GM20000 (cell line): Measurements from ENCODE around the gene POLR1A.

Experiments used
- DNase-seq: peaks from one replicate; pipeline ENCODE4 v3.0.0; 2012; ENCODE audit warnings: low spot score
- TF ChIP-seq, protein P1 (sequence below): IDR thresholded peaks from 2 replicates; pipeline ENCODE4 v1.5.1; 2012; ENCODE audit warnings: mild to moderate bottlenecking, control low read depth; ENCODE audit errors: extremely low read depth, missing control alignments

The POLR1A gene

DNA sequence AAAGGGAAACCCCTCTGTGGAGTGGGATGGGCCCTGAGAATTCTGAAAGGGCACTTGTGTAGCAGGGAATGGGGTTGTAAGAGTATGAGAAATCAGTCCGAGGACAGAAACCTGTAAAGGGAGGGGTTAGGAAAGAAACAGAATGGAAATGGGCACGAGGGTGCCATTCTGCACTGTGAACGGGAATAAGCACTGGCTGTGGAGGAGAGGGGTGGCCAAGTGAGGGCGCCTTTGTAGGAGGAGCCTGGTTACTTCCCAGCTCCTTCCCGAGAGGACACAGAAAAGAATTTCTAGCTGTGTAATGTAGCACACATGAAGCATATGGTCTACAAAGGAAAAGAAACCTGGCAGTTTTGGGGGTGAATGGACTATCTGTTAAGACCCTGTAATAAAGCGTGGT is 53.4 kb downstream of the POLR1A start:
- DNase-seq, result no peak
- TF ChIP-seq, protein P1, sequence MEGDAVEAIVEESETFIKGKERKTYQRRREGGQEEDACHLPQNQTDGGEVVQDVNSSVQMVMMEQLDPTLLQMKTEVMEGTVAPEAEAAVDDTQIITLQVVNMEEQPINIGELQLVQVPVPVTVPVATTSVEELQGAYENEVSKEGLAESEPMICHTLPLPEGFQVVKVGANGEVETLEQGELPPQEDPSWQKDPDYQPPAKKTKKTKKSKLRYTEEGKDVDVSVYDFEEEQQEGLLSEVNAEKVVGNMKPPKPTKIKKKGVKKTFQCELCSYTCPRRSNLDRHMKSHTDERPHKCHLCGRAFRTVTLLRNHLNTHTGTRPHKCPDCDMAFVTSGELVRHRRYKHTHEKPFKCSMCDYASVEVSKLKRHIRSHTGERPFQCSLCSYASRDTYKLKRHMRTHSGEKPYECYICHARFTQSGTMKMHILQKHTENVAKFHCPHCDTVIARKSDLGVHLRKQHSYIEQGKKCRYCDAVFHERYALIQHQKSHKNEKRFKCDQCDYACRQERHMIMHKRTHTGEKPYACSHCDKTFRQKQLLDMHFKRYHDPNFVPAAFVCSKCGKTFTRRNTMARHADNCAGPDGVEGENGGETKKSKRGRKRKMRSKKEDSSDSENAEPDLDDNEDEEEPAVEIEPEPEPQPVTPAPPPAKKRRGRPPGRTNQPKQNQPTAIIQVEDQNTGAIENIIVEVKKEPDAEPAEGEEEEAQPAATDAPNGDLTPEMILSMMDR, result no peak

DNA sequence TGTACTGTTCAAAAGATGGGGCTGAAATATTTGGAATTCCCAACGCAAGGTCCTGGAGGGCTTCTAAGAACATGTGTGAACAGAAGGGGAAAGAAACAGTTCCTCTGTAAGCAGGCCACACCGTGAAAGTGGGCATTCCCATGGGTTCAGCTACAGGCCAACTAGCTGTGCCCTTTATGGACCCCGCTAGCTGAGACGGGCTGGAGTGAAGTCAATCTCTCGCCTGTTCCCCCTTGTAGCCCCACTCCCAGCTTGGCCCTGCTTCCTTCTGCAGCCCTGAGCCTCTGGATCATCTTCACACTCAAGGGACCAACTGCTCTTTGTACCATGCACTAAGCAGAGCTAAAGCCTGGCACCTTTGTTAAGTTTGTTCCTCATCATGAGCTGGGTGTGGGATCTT is 55.4 kb downstream of the POLR1A start:
- DNase-seq, result no peak
- TF ChIP-seq, protein P1, result no peak

DNA sequence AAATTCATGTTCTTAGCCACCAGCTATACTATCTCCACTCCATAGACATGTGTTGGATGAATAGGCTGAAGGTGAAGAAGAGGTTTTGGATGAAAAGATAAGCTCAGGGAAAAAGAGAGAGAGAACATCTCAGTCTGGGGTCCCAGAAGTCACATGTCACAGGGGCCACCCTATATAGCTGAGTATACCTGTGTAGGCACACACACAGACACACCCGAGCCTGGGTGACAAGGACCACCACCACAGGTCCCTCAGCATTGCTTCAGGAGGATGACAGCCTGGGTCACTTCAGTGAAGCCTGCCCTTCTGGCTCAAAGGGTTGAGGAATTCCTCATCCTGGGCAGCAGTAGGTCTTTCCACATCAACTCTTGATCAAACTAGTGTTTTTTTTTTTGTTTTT is 56.2 kb downstream of the POLR1A start:
- no peak for DNase-seq
- TF ChIP-seq, protein P1, result no peak

DNA sequence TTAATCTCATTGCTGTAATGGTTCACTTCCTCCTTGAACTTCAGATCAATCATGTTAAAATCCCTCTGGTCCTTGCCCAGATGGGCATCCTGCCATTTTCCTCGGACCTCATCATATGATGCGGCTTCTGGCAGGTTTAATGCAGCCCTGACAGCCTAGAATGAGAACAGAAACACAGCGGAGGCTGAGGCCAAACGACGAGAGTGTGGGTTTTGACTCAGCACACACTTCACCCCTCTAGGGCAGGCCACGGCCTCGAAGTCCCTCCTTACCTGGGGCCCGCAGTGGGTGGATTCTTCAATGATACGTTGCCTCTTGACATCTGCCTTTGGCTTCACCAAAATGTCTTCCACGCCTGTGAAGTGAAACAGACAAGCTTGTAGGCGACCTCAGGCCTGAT is 56.8 kb downstream of the POLR1A start:
- DNase-seq, result no peak
- TF ChIP-seq, protein P1, result no peak

DNA sequence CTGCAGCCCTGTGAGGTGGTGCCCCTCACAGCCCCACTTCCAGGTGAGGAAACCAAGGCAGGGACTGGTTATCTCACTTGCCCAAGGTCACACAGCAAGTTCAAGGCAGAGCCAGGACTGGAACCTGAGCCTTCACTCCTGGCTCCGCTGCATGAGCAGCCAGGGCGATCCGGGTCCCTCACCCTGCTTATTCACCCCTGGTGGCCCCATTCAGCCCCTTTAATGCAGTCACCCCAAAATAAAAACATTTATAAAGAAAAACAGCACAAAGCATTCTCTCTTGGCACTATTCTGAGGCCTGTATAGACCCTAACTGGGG is 57.3 kb downstream of the POLR1A start:
- TF ChIP-seq, protein P1, result no peak

DNA sequence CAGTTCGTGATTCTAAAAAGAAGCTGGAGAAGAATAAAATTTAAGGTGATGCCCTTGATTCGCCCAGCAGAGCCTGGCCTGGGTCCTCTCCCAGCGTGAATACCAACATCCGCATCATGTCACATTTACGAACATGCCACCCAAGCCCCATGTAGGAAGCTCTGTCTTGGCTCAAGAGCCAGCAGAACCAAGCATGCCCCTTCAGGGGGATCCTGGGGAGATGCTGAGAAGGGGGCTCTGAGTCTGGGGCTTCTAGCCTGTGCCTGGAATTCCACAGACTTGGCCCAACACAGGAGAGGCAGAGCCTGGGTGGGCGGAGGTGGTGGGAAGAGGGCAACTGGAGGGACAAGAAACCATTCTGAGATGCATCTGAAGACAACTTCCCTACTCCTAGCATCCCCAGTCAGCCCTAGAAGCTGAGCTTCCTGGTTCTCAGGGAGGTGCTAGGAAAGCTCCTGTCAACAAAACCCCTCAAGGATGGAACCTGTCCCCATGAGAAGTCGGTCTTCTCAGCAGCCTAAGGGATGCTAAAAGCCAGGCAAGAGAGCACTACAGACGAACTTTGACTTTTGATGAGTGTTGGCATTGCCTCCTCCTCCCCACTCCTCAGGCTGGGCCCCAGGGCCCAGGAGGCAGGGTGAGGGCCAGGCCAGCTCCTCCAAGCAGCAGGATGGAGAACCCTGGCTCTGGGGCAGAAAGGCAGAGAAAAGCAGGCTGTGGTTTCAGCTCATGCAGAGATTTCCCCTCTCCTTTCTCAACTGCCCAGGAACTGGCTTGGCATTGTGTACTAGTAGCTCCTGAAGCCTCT is 57.9 kb downstream of the POLR1A start:
- TF ChIP-seq, protein P1, result no peak
- DNase-seq, result no peak

More for the DNA sequence above, 57.3 kb downstream of the POLR1A start:
- no peak for DNase-seq

DNA sequence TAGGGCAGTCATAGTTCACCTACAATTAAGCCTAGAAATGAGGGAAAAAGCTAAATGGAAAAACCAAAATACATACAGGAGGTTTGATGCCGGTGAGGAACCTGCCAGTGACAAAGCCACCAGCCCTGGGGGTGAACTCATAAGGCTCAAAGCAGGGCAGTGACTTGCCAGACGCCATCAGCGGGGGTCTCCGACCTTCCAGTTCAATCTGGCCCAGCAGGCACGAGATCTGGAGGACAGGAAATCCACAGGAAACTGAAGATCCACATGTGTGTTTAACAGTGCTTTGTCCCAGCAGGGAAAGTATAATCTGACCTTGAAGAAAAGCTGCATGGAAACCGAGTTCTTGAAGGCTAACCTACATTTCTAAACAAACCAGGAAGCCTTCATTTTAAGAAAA is 60.1 kb downstream of the POLR1A start:
- DNase-seq, result no peak
- TF ChIP-seq, protein P1, result no peak
